Measurements from ENCODE around the gene LRRN3. TPM values are rescaled to one million over a fixed set of nuclear protein-coding genes. Genes with fewer than 3 reads are reported as not detected.

Gene LRRN3
- total and polyA plus RNA-seq, 2 experiments from 2014 or later = 0.41 to 0.43 TPM

GRCh38 chr7:111138586-111138985 is 47.7 kb downstream of the LRRN3 start:
- H3K79me2 ChIP-seq (ENCODE audit: insufficient read depth) = no peaks in the 10 kb centered on the region
- no peaks in the 10 kb centered on the region for H3K27me3 ChIP-seq (replicated peaks; ENCODE audit: insufficient read depth)
- peak overlapping the region; percentile 63 for H3K27ac ChIP-seq
- no peaks in the 10 kb centered on the region for H3K9me3 ChIP-seq (ENCODE audit: low read depth)
- H4K20me1 ChIP-seq (ENCODE audit: insufficient read depth) = no peaks in the 10 kb centered on the region
- in situ Hi-C loops (cut with MboI) = no loop called here
- H3K36me3 ChIP-seq (ENCODE audit: low read depth) = no peaks in the 10 kb centered on the region
- peaks cover 22% of the 10 kb centered on the region for H3K4me1 ChIP-seq (ENCODE audit: insufficient read depth)
- peak overlapping the region; percentile 21; the same call in 1 of the 2 replicates for H3K9ac ChIP-seq
- H2AFZ ChIP-seq = peak overlapping the region; percentile 63
- H3K4me3 ChIP-seq = peak overlapping the region; percentile 30
- peaks cover 24% of the 10 kb centered on the region for H3F3A ChIP-seq (ENCODE audit: insufficient read depth)
- H3K4me2 ChIP-seq (ENCODE audit: unreplicated experiment) = peak overlapping the region; percentile 69
- TF ChIP-seq EZH2 (IDR thresholded peaks at IDR 0.05; ENCODE audit: insufficient read depth, poor library complexity, severe bottlenecking) (no peak), EZH2phosphoT487 (IDR thresholded peaks at IDR 0.05; ENCODE audit: insufficient read depth, low read depth) (no peak)
- DNase-seq = no peak
- H3K9me2 ChIP-seq (ENCODE audit: insufficient read depth) = no peaks in the 10 kb centered on the region

DNA sequence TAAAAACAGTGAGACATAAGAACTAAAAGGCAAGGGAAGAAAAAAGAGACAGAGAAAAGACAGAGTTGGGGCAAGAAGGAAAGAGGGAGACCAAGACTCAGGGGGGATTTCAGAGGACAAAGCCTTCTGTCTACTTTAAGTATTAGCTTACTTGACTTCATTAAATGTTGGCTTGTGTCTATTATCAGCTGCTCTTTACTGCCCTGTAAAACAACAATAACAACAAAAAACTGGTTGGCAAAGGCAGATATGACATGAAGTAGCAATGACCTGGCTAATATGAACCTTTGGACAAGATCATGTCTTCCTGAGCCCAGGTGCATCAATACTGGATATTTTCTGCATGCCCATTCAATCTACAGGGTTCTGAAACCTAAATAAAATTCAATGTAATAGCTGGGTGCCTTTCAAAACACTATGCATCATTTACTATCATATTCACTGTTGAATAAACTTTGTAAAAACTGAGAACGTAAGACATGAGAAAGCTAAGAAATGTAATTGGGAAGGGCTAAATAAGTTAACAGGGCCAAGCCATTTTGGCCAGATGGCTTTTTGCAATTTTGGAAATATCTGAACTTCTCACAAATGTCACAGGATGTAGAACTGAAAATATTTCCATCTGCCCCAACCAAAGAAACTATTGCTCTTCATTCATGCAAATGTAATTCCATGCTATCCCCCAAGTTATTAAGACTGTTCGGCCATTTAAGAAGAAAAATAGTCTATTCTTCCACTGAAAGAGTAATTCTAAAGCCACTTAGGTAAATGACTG is 49.4 kb downstream of the LRRN3 start:
- DNase-seq = no peak

GRCh38 chr7:111145472-111145871 is 54.5 kb downstream of the LRRN3 start:
- no peak overlapping the region for H3K27ac ChIP-seq
- no peak overlapping the region for H2AFZ ChIP-seq
- H3K4me2 ChIP-seq (ENCODE audit: unreplicated experiment) = no peak overlapping the region
- no peak for DNase-seq
- H3K4me3 ChIP-seq = no peak overlapping the region
- no peaks in the 10 kb centered on the region for H3K79me2 ChIP-seq (ENCODE audit: insufficient read depth)
- no peak overlapping the region for H3K9ac ChIP-seq
- TF ChIP-seq EZH2 (IDR thresholded peaks at IDR 0.05; ENCODE audit: insufficient read depth, poor library complexity, severe bottlenecking) = no peak
- no peak for TF ChIP-seq EZH2phosphoT487 (IDR thresholded peaks at IDR 0.05; ENCODE audit: insufficient read depth, low read depth)
- no peaks in the 10 kb centered on the region for H3K9me2 ChIP-seq (ENCODE audit: insufficient read depth)
- in situ Hi-C loops (cut with MboI) = no loop called here
- WGBS, 2 experiments (ENCODE audit: low coverage in 1 of 2, low lambda C conversion rate in 2 of 2, missing lambda C conversion rate in 2 of 2) = 75% methylated on average over 2 of the region's 2 CpGs
- H3K36me3 ChIP-seq (ENCODE audit: low read depth) = no peaks in the 10 kb centered on the region
- H3K4me1 ChIP-seq (ENCODE audit: insufficient read depth) = no peaks in the 10 kb centered on the region
- no peaks in the 10 kb centered on the region for H4K20me1 ChIP-seq (ENCODE audit: insufficient read depth)
- H3K9me3 ChIP-seq (ENCODE audit: low read depth) = no peaks in the 10 kb centered on the region
- no peaks in the 10 kb centered on the region for H3K27me3 ChIP-seq (replicated peaks; ENCODE audit: insufficient read depth)
- no peaks in the 10 kb centered on the region for H3F3A ChIP-seq (ENCODE audit: insufficient read depth)

More for the DNA sequence above, 49.4 kb downstream of the LRRN3 start:
- WGBS, 2 experiments (ENCODE audit: low coverage in 1 of 2, low lambda C conversion rate in 2 of 2, missing lambda C conversion rate in 2 of 2) = 94 to 95% methylated on average over 2 of the region's 2 CpGs
- Histone ChIP-seq H3K9me2 (ENCODE audit: insufficient read depth) (no peaks in the 10 kb centered on the region), H3K27ac (no peak overlapping the region), H3K27me3 (replicated peaks; ENCODE audit: insufficient read depth) (no peaks in the 10 kb centered on the region), H3K4me3 (no peak overlapping the region), H3K9me3 (ENCODE audit: low read depth) (no peaks in the 10 kb centered on the region), H2AFZ (no peak overlapping the region), H3K4me2 (ENCODE audit: unreplicated experiment) (no peak overlapping the region), H4K20me1 (ENCODE audit: insufficient read depth) (no peaks in the 10 kb centered on the region), H3K36me3 (ENCODE audit: low read depth) (no peaks in the 10 kb centered on the region), H3F3A (ENCODE audit: insufficient read depth) (peaks cover 24% of the 10 kb centered on the region), H3K9ac (no peak overlapping the region), H3K4me1 (ENCODE audit: insufficient read depth) (peaks cover 22% of the 10 kb centered on the region), H3K79me2 (ENCODE audit: insufficient read depth) (no peaks in the 10 kb centered on the region)
- TF ChIP-seq EZH2phosphoT487 (IDR thresholded peaks at IDR 0.05; ENCODE audit: insufficient read depth, low read depth) = no peak
- TF ChIP-seq EZH2 (IDR thresholded peaks at IDR 0.05; ENCODE audit: insufficient read depth, poor library complexity, severe bottlenecking) = no peak
- in situ Hi-C loops (cut with MboI) = no loop called here

GRCh38 chr7:111146136-111146535 is 55.2 kb downstream of the LRRN3 start:
- H3K36me3 ChIP-seq (ENCODE audit: low read depth) = no peaks in the 10 kb centered on the region
- no peaks in the 10 kb centered on the region for H3K27me3 ChIP-seq (replicated peaks; ENCODE audit: insufficient read depth)
- H3K4me3 ChIP-seq = no peak overlapping the region
- TF ChIP-seq EZH2 (IDR thresholded peaks at IDR 0.05; ENCODE audit: insufficient read depth, poor library complexity, severe bottlenecking) (no peak), EZH2phosphoT487 (IDR thresholded peaks at IDR 0.05; ENCODE audit: insufficient read depth, low read depth) (no peak)
- H3K27ac ChIP-seq = no peak overlapping the region
- DNase-seq = no peak
- H3K4me1 ChIP-seq (ENCODE audit: insufficient read depth) = no peaks in the 10 kb centered on the region
- H3K9me3 ChIP-seq (ENCODE audit: low read depth) = no peaks in the 10 kb centered on the region
- no peak overlapping the region for H3K9ac ChIP-seq
- in situ Hi-C loops (cut with MboI) = no loop called here
- H3F3A ChIP-seq (ENCODE audit: insufficient read depth) = no peaks in the 10 kb centered on the region
- H3K4me2 ChIP-seq (ENCODE audit: unreplicated experiment) = no peak overlapping the region
- H4K20me1 ChIP-seq (ENCODE audit: insufficient read depth) = no peaks in the 10 kb centered on the region
- H3K9me2 ChIP-seq (ENCODE audit: insufficient read depth) = no peaks in the 10 kb centered on the region
- H3K79me2 ChIP-seq (ENCODE audit: insufficient read depth) = no peaks in the 10 kb centered on the region
- no peak overlapping the region for H2AFZ ChIP-seq

Measured in GM23248 (cell line).